GM12878 (cell line): ENCODE measurements around the gene PGAM2. TPM values are rescaled to one million over a fixed set of nuclear protein-coding genes. Genes with fewer than 3 reads are reported as not detected.

Source experiments
- ATAC-seq: fragments of 200-7000 bp; cut with Tn5 transposase; 3 replicates; pipeline ENCODE4 v1.9.1; 2020; ENCODE audit warnings: mild to moderate bottlenecking, moderate library complexity
- BruUV-seq: library from RNA; stranded (reverse); fragments of 400-500 nt; replicated peaks from 2 replicates; lab custom pipeline; 2021; lab: Mats Ljungman, UMichigan
- CTCF ChIA-PET: fragments of 300-600 bp; sonication (Branson Sonifier 250); formaldehyde crosslinking; extraction: SDS; loops from one replicate; lab custom pipeline; 2021; ENCODE audit warnings: inconsistent platforms; lab: Yijun Ruan, JAX
- POLR2A ChIA-PET: fragments of 350-600 bp; formaldehyde crosslinking; extraction: SDS; loops from one replicate; lab custom pipeline; 2021; ENCODE audit warnings: inconsistent platforms; lab: Charles Lee
- RAD21 ChIA-PET: fragments of 300-600 bp; sonication (Branson Sonifier 250); formaldehyde crosslinking; loops from one replicate; lab custom pipeline; 2023; ENCODE audit warnings: antibody characterized with exemption; ENCODE audit not compliant: unreplicated experiment; lab: Charles Lee
- SMC1A ChIA-PET: fragments of 300-600 bp; sonication (Branson Sonifier 250); formaldehyde crosslinking; loops from one replicate; lab custom pipeline; 2023; ENCODE audit not compliant: unreplicated experiment, uncharacterized antibody; lab: Charles Lee
- DNase-seq: peaks from one replicate; pipeline ENCODE4 v3.0.0-alpha.2; 2011; ENCODE audit warnings: low read depth, low spot score
- FAIRE-seq: peaks from 3 replicates; lab custom pipeline; 2011; peaks lifted over from hg19 to GRCh38; lab: Jason Lieb, UNC
- H2AFZ ChIP-seq: 2 replicates; pipeline ENCODE4 v1.6.0; 2011; ENCODE audit warnings: low read depth, low read length, control low read depth; ENCODE audit not compliant: control insufficient read depth
- H3K27ac ChIP-seq: 2 replicates; pipeline ENCODE4 v1.5.1; 2011; ENCODE audit warnings: control low read depth; ENCODE audit not compliant: control insufficient read depth, insufficient read depth
- H3K27me3 ChIP-seq, 2 experiments: replicated peaks in 1 of 2; 2 replicates each; pipeline versions ENCODE4 v1.6.0 to v1.6.1; 2011; ENCODE audit warnings: low read length in 1 of 2; ENCODE audit not compliant: control insufficient read depth in 2 of 2, insufficient read depth in 2 of 2
- H3K36me3 ChIP-seq, 2 experiments: 2 replicates each; pipeline ENCODE4 v1.5.1; 2011; ENCODE audit warnings: low read length in 1 of 2; ENCODE audit not compliant: control insufficient read depth in 2 of 2, insufficient read depth in 2 of 2
- H3K4me1 ChIP-seq: 2 replicates; pipeline ENCODE4 v1.6.1; 2011; ENCODE audit warnings: mild to moderate bottlenecking, low read length, moderate library complexity, mixed read lengths; ENCODE audit not compliant: control insufficient read depth, insufficient read depth
- H3K4me2 ChIP-seq: 2 replicates; pipeline ENCODE4 v1.6.0; 2011; ENCODE audit warnings: control low read depth; ENCODE audit not compliant: control insufficient read depth, insufficient read depth
- H3K4me3 ChIP-seq: fragments of 200-600 bp; sonication (generic); 2 replicates; pipeline ENCODE4 v1.5.1; 2016
- H3K79me2 ChIP-seq: 2 replicates; pipeline ENCODE4 v1.6.0; 2011; ENCODE audit warnings: low read length; ENCODE audit not compliant: control insufficient read depth, insufficient read depth
- H3K9ac ChIP-seq: 2 replicates; pipeline ENCODE4 v1.8.0; 2011; ENCODE audit warnings: low read length, control low read depth, mixed read lengths; ENCODE audit not compliant: control insufficient read depth, insufficient read depth
- H3K9me3 ChIP-seq: replicated peaks from 3 replicates; pipeline ENCODE4 v1.5.1; 2011; ENCODE audit warnings: mild to moderate bottlenecking, low read length; ENCODE audit not compliant: control insufficient read depth, insufficient read depth
- H4K20me1 ChIP-seq: 2 replicates; pipeline ENCODE4 v1.6.0; 2011; ENCODE audit not compliant: control insufficient read depth, insufficient read depth
- BACH1 ChIP-seq: fragments of 450-650 bp; IDR thresholded peaks from 2 replicates; pipeline ENCODE4 v1.6.1; 2017; ENCODE audit warnings: mild to moderate bottlenecking, borderline replicate concordance
- ETV6 ChIP-seq, 2 experiments: fragments of 450-650 bp in 1 of 2; IDR thresholded peaks in 1 of 2; conservative IDR thresholded peaks in 1 of 2; 2 replicates each; pipeline ENCODE4 v1.6.1; 2014; ENCODE audit warnings: antibody characterized with exemption in 1 of 2, borderline replicate concordance in 1 of 2, low read depth in 1 of 2, mild to moderate bottlenecking in 1 of 2, moderate library complexity in 1 of 2
- IKZF1 ChIP-seq: fragments of 450-650 bp; conservative IDR thresholded peaks from 2 replicates; pipeline ENCODE4 v1.6.1; 2017; ENCODE audit warnings: antibody characterized with exemption, mild to moderate bottlenecking
- RUNX3 ChIP-seq: IDR thresholded peaks from 2 replicates; pipeline ENCODE4 v1.6.1; 2012; ENCODE audit warnings: low read length, inconsistent platforms
- SPI1 ChIP-seq: IDR thresholded peaks from 2 replicates; pipeline ENCODE4 v1.6.1; 2011; ENCODE audit warnings: low read depth, mild to moderate bottlenecking, low read length, moderate library complexity, borderline replicate concordance; ENCODE audit not compliant: insufficient read depth
- WRNIP1 ChIP-seq: IDR thresholded peaks from 2 replicates; pipeline ENCODE4 v1.6.1; 2011; ENCODE audit warnings: low read depth, low read length, improper control_type of control experiment, borderline replicate concordance
- WGBS: methylation state at CpG from one replicate; pipeline ENCODE4 v1.1.6; 2016; ENCODE audit warnings: low lambda C conversion rate; ENCODE audit not compliant: insufficient replicate concordance, insufficient coverage; ENCODE audit errors: missing lambda C conversion rate; 5-methylcytosine and 5-hydroxymethylcytosine counted together
- in situ Hi-C: fragments of 300-500 bp; cut with MboI; formaldehyde crosslinking; loops from 9 replicates; pipeline ENCODE4 v1.14.3; 2018; ENCODE audit warnings: mixed read lengths
- intact Hi-C: fragments of 100-400 bp; cut with micrococcal nuclease; formaldehyde crosslinking; loops from one replicate; pipeline ENCODE4 v1.14.2; 2022; ENCODE audit not compliant: unreplicated experiment
- polyA plus RNA-seq, 11 experiments: library from polyadenylated mRNA; depleted of rRNA in 4 of 11; unstranded in 6 of 11; stranded (reverse) in 5 of 11; fragments of >200 nt; fragmentation: Nextera tagmentation in 4 of 11; fragmentation: Illumina TruSeq in 1 of 11; extraction: Ambion mirVana in 4 of 11; extraction: Trizol in 1 of 11; gene quantifications; 1 replicate in 1 of 11; 2 replicates in 10 of 11; pipeline versions ENCODE4 v1.2.1 to v1.2.3, GENCODE V29; 2011 to 2016; ENCODE audit warnings: inconsistent platforms in 2 of 11, missing spikeins in 2 of 11, low read depth in 1 of 11
- total RNA-seq, 4 experiments: library from RNA; depleted of rRNA in 3 of 4; stranded (reverse); fragments of >200 nt in 3 of 4; fragmentation: Illumina TruSeq in 1 of 4; extraction: Trizol in 1 of 4; gene quantifications; 2 replicates each; pipeline versions ENCODE4 v1.2.1 to v1.2.3, GENCODE V29; 2013 to 2021
- TF ChIP-seq, protein P1 (sequence below): fragments of 150-350 bp; IDR thresholded peaks from 2 replicates; pipeline ENCODE4 v1.6.1; 2014; ENCODE audit warnings: mild to moderate bottlenecking, low read depth, low read length

PGAM2 gene
- total and polyA plus RNA-seq, 10 of the 15 experiments (the other 5 are each of a cell fraction or from before 2014, with no cell fraction given) = not detected

DNA sequence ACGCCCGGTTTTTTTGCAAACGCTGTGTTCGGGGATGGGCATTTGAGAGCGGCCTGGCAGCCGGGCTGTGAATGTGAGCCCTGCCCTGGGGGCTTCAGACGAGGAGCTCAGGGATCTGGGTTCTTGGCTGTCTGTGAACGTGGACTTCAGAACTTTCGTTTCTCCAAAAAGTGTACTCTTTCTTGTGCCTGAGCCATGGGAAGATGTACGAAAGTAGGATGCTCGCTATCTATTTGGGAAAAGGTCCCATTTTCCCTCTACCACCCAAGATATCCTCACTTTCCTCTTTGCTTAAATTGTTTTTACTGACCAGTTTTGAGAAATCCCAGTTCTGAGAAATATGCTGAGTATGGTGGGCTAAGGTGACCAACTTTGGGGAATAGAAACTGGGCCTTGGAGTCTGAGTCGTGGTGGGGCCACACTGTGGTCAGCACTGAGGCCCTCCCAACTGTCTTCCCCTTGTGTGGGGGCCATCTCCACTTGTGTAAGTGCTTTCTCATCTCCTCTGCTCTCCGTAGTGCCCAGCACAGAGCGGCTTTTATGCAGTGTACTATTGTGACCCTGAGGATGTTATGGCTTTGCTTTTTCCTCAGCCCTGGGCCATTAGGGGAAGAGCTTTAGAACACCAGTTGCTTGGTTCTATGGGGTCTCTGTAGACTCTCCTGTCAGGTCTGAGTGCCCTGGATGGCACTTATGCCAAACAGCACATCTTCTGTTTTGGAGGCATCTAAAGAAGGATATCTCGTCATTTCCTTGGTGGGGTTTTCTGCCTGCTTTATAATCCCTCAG lies 19.9 kb downstream of the PGAM2 start:
- TSS peak; percentile 67 for BruUV-seq

More for the DNA sequence above, 19.9 kb downstream of the PGAM2 start:
- SMC1A ChIA-PET = interaction anchor here (1.7 to 1.8 kb wide), 2 partner anchors 13 to 25 kb away, joined by 4 to 6 read pairs; no protein-coding TSS in a partner anchor
- TF ChIP-seq SPI1 (peak; percentile 45; the same call in 1 of the 2 replicates), RUNX3 (peak; percentile 76), IKZF1 (no peak), BACH1 (0 out of 2 replicates have a peak, but pooled peaks have one; percentile 39), WRNIP1 (0 out of 2 replicates have a peak, but pooled peaks have one; percentile 55), ETV6 (conservative IDR thresholded peaks at IDR 0.05 in 1 of 2, IDR thresholded peaks at IDR 0.05 in 1 of 2; ENCODE audit: borderline replicate concordance in 1 of 2, low read depth in 1 of 2) (0 out of 4 replicates have a peak, but pooled peaks of 1 of the 2 experiments have one; percentile 36)
- TF ChIP-seq, protein P1, sequence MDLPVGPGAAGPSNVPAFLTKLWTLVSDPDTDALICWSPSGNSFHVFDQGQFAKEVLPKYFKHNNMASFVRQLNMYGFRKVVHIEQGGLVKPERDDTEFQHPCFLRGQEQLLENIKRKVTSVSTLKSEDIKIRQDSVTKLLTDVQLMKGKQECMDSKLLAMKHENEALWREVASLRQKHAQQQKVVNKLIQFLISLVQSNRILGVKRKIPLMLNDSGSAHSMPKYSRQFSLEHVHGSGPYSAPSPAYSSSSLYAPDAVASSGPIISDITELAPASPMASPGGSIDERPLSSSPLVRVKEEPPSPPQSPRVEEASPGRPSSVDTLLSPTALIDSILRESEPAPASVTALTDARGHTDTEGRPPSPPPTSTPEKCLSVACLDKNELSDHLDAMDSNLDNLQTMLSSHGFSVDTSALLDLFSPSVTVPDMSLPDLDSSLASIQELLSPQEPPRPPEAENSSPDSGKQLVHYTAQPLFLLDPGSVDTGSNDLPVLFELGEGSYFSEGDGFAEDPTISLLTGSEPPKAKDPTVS = no peak
- Histone ChIP-seq H3K4me2 (peak overlapping the region; percentile 96), H2AFZ (no peak overlapping the region), H3K79me2 (peaks cover 51% of the 10 kb centered on the region), H3K36me3 (peaks cover 8 to 9% of the 10 kb centered on the region in 2 experiments), H4K20me1 (peaks cover 14% of the 10 kb centered on the region), H3K27me3 (no peaks in the 10 kb centered on the region), H3K27ac (peak overlapping the region; percentile 88), H3K9ac (peak overlapping the region; percentile 82), H3K4me1 (peaks cover 15% of the 10 kb centered on the region), H3K4me3 (peak overlapping the region; percentile 83), H3K9me3 (no peaks in the 10 kb centered on the region)
- CTCF ChIA-PET = interaction anchor here (1.2 kb wide), 1 partner anchor 151 kb away, joined by 4 read pairs; no protein-coding TSS in a partner anchor
- peak; percentile 17 for ATAC-seq
- POLR2A ChIA-PET = interaction anchor here (0.6 to 2.1 kb wide), 4 partner anchors 19 to 166 kb away, joined by 3 to 16 read pairs (median 6); partner anchors contain the start of gene YKT6
- RAD21 ChIA-PET = interaction anchor here (0.5 to 2.1 kb wide), 2 partner anchors 26 to 55 kb away, joined by 4 to 6 read pairs; no protein-coding TSS in a partner anchor
- intact Hi-C loops (no loop called here), in situ Hi-C loops (no loop called here)
- 1% methylated on average over 15 of the region's 15 CpGs for whole genome bisulfite sequencing
- FAIRE-seq = no peak
- no peak for DNase-seq
